Ovary (tissue), 3 donors: ENCODE measurements around the gene KCNJ1.

Experiments used
- POLR2A ChIP-seq: fragments of 450-650 bp; IDR thresholded peaks from one replicate; pipeline ENCODE4 v1.6.1; 2017; ENCODE audit warnings: antibody characterized with exemption, mild to moderate bottlenecking, moderate library complexity
- TF ChIP-seq, protein P1 (sequence below), 3 donors: fragments of 450-650 bp in 2 of 3; fragments of 200-600 bp in 1 of 3; IDR thresholded peaks; one replicate each; pipeline versions ENCODE4 v1.5.1 to v1.8.0; 2016 to 2022; ENCODE audit warnings: antibody characterized with exemption in 3 of 3, mild to moderate bottlenecking in 1 of 3
- donor health status: DM: no; HTN: no; CAD: no.

DNA sequence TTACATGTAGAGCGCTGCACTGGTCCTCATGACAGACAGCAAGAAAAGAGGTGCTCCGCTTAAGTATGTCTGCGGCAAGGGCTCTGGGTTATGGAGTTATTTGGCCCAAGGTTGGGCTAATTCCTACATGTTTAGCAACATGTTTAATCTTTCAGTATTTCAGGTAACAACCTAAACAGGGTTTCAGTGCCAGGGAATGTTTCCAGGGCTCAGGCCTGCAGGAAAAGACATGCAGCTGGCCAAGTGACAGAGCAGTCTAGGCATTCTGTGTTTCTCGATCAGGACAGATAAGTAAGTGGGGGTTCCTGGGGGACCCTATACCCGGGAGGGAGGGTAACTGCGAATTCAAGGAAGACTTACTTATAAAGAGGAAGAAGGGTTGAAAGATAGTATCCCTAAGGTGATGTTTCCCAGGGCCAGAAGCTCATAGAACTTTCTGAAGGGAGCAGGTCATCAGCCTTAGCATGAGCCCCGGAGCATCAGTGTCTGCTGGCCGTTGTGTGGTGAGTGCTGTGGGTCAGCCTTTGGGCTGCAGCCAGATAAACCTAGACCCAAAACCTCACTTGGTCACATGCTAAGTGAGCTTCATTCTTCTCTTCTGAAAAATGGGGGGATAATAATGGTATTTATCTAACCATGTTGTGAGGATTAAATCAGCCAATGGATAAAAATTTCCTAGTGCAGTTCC, 42.5 kb upstream of the KCNJ1 start:
- no peak for TF ChIP-seq POLR2A
- TF ChIP-seq, protein P1, sequence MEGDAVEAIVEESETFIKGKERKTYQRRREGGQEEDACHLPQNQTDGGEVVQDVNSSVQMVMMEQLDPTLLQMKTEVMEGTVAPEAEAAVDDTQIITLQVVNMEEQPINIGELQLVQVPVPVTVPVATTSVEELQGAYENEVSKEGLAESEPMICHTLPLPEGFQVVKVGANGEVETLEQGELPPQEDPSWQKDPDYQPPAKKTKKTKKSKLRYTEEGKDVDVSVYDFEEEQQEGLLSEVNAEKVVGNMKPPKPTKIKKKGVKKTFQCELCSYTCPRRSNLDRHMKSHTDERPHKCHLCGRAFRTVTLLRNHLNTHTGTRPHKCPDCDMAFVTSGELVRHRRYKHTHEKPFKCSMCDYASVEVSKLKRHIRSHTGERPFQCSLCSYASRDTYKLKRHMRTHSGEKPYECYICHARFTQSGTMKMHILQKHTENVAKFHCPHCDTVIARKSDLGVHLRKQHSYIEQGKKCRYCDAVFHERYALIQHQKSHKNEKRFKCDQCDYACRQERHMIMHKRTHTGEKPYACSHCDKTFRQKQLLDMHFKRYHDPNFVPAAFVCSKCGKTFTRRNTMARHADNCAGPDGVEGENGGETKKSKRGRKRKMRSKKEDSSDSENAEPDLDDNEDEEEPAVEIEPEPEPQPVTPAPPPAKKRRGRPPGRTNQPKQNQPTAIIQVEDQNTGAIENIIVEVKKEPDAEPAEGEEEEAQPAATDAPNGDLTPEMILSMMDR (IDR thresholded peaks at IDR 0.05), result no peak
